Measurements from ENCODE around the gene PCNX1. TPM values are rescaled to one million over a fixed set of nuclear protein-coding genes. Genes with fewer than 3 reads are reported as not detected.

PCNX1 gene
- polyA plus RNA-seq, 3 donors = 7.3 to 26.7 (median 8.1) TPM

- Histone ChIP-seq H3K36me3 (replicated peaks in 1 of 2; ENCODE audit: control insufficient read depth in 1 of 2, insufficient read depth in 2 of 2, low read length in 2 of 2) (no peaks in the 10 kb centered on the region), H3K4me3 (replicated peaks in 1 of 3; ENCODE audit: low read depth in 2 of 3, low read length in 3 of 3) (no peak overlapping the region), H2AFZ (ENCODE audit: insufficient read depth, low read depth, low read length, poor library complexity, severe bottlenecking) (no peak overlapping the region), H3K9ac (ENCODE audit: insufficient read depth, low read length, poor library complexity, severe bottlenecking) (no peak overlapping the region), H3K9me3 (replicated peaks in 1 of 2; ENCODE audit: control insufficient read depth in 1 of 2, insufficient read depth in 1 of 2, low read length in 2 of 2) (no peaks in the 10 kb centered on the region), H3K4me1 (ENCODE audit: control insufficient read depth in 1 of 2, insufficient read depth in 2 of 2, low read length in 2 of 2) (no peaks in the 10 kb centered on the region), H3K79me2 (ENCODE audit: insufficient read depth, low read length) (peaks cover 99% of the 10 kb centered on the region), H4K20me1 (ENCODE audit: insufficient read depth, low read length) (peaks cover 98% of the 10 kb centered on the region), H3K27ac (ENCODE audit: low read depth in 1 of 2, low read length in 2 of 2) (no peak overlapping the region), H3K4me2 (replicated peaks; ENCODE audit: extremely low read depth, low read length, poor library complexity, severe bottlenecking) (no peak overlapping the region), H3K27me3 (ENCODE audit: control insufficient read depth in 2 of 2, insufficient read depth in 2 of 2, low read length in 2 of 2) (no peaks in the 10 kb centered on the region)
- Mint-ChIP-seq H3K9me3 (no peaks in the 10 kb centered on the region), H3K36me3 (peaks cover 3 to 7% of the 10 kb centered on the region in 2 donors), H3K27ac (peak overlapping the region in 1 of 7 donors; percentile 61), H3K4me3 (no peak overlapping the region), H3K27me3 (ENCODE audit: low read depth in 3 of 3) (no peaks in the 10 kb centered on the region), H3K4me1 (peaks cover 25% of the 10 kb centered on the region)
- no CpG with 5 or more reads among the region's 5 CpGs for WGBS (ENCODE audit: insufficient coverage)
- no peak for DNase-seq
- intact Hi-C loops (cut with micrococcal nuclease) = loop anchor here in 1 of 2 donors (10.0 kb wide), 1 partner anchor 52 kb away; no protein-coding TSS in a partner anchor
- no peak for TF ChIP-seq CTCF (IDR thresholded peaks at IDR 0.05)
Observed at GRCh38 chr14:70926235-70926830, 19.1 kb downstream of the PCNX1 start.

- Mint-ChIP-seq H3K9me3 (no peaks in the 10 kb centered on the region), H3K4me1 (peaks cover 40% of the 10 kb centered on the region), H3K27me3 (ENCODE audit: low read depth in 3 of 3) (no peaks in the 10 kb centered on the region), H3K4me3 (no peak overlapping the region), H3K36me3 (peaks cover 0 to 3% of the 10 kb centered on the region in 2 donors), H3K27ac (peak overlapping the region in 1 of 7 donors; percentile 17)
- Histone ChIP-seq H3K9ac (ENCODE audit: insufficient read depth, low read length, poor library complexity, severe bottlenecking) (no peak overlapping the region), H3K27me3 (ENCODE audit: control insufficient read depth in 2 of 2, insufficient read depth in 2 of 2, low read length in 2 of 2) (no peaks in the 10 kb centered on the region), H3K9me3 (replicated peaks in 1 of 2; ENCODE audit: control insufficient read depth in 1 of 2, insufficient read depth in 1 of 2, low read length in 2 of 2) (no peaks in the 10 kb centered on the region), H2AFZ (ENCODE audit: insufficient read depth, low read depth, low read length, poor library complexity, severe bottlenecking) (no peak overlapping the region), H3K27ac (ENCODE audit: low read depth in 1 of 2, low read length in 2 of 2) (no peak overlapping the region), H3K4me3 (replicated peaks in 1 of 3; ENCODE audit: low read depth in 2 of 3, low read length in 3 of 3) (no peak overlapping the region), H3K4me1 (ENCODE audit: control insufficient read depth in 1 of 2, insufficient read depth in 2 of 2, low read length in 2 of 2) (peaks cover 15 to 20% of the 10 kb centered on the region in 2 donors), H3K79me2 (ENCODE audit: insufficient read depth, low read length) (peaks cover 98% of the 10 kb centered on the region), H3K4me2 (replicated peaks; ENCODE audit: extremely low read depth, low read length, poor library complexity, severe bottlenecking) (no peak overlapping the region), H3K36me3 (replicated peaks in 1 of 2; ENCODE audit: control insufficient read depth in 1 of 2, insufficient read depth in 2 of 2, low read length in 2 of 2) (no peaks in the 10 kb centered on the region), H4K20me1 (ENCODE audit: insufficient read depth, low read length) (peaks cover 95% of the 10 kb centered on the region)
- intact Hi-C loops (cut with micrococcal nuclease) = no loop called here
- no peak for DNase-seq
- no peak for TF ChIP-seq CTCF (IDR thresholded peaks at IDR 0.05)
Observed at GRCh38 chr14:70931008-70931407, 23.7 kb downstream of the PCNX1 start.

All from CD14-positive monocyte (primary cell).